Mucosa of descending colon (tissue), 3 donors: ENCODE measurements around the gene SEC14L5. TPM values are rescaled to one million over a fixed set of nuclear protein-coding genes. Genes with fewer than 3 reads are reported as not detected.
"Not testable (repeated sequence)": the region's sequence is repeated elsewhere in the genome, so short reads cannot be mapped to it uniquely, and the experiment has no call there.

ENCODE experiments used
- ATAC-seq: fragments of 200-7000 bp; cut with Tn5 transposase; one replicate; pipeline ENCODE4 v1.9.1; 2020; ENCODE audit warnings: mild to moderate bottlenecking, moderate library complexity
- DNase-seq, 3 donors: peaks; one replicate each; pipeline ENCODE4 v3.0.0-alpha.2; 2020
- H3K36me3 ChIP-seq: fragments of 200-600 bp; one replicate; pipeline ENCODE4 v1.8.0; 2021; ENCODE audit warnings: low read depth, mild to moderate bottlenecking
- H3K4me1 ChIP-seq: fragments of 200-600 bp; one replicate; pipeline ENCODE4 v1.8.0; 2021; ENCODE audit warnings: low read depth, mild to moderate bottlenecking
- H3K4me3 ChIP-seq: fragments of 200-600 bp; one replicate; pipeline ENCODE4 v1.8.0; 2021; ENCODE audit warnings: mild to moderate bottlenecking
- H3K9me3 ChIP-seq: fragments of 200-600 bp; one replicate; pipeline ENCODE4 v1.8.0; 2021; ENCODE audit warnings: mild to moderate bottlenecking
- intact Hi-C, 2 donors: fragments of 100-400 bp; cut with DNase I in 1 of 2; cut with micrococcal nuclease in 1 of 2; formaldehyde crosslinking; loops; one replicate each; pipeline versions ENCODE4 v1.11.0 to v1.11.1; 2022; cut with DNase I, micrococcal nuclease
- total RNA-seq, 3 donors: library from RNA; stranded (reverse); fragmentation: NEBNext Ultra II Directional in 2 of 3; extraction: Animal tissue kit (Norgen Biotek cat#: 25700) in 2 of 3; gene quantifications; one replicate each; pipeline versions ENCODE4 v1.2.1 to v1.2.4, GENCODE V29; 2021 to 2023
- TF ChIP-seq, protein P1 (sequence below): fragments of 200-600 bp; IDR thresholded peaks from one replicate; pipeline ENCODE4 v1.8.0; 2022; ENCODE audit warnings: antibody characterized with exemption, mild to moderate bottlenecking
- donor health status: DM: no; HTN: no; CAD: no; lungs with moderate emphysema.
- donor health status: DM: no; HTN: no; CAD: no.
- donor health status: DM: no; HTN: yes; CAD: no.

Gene SEC14L5
- total RNA-seq, 3 donors from 2014 or later, result 1.3 to 1.6 (median 1.4) TPM

DNA sequence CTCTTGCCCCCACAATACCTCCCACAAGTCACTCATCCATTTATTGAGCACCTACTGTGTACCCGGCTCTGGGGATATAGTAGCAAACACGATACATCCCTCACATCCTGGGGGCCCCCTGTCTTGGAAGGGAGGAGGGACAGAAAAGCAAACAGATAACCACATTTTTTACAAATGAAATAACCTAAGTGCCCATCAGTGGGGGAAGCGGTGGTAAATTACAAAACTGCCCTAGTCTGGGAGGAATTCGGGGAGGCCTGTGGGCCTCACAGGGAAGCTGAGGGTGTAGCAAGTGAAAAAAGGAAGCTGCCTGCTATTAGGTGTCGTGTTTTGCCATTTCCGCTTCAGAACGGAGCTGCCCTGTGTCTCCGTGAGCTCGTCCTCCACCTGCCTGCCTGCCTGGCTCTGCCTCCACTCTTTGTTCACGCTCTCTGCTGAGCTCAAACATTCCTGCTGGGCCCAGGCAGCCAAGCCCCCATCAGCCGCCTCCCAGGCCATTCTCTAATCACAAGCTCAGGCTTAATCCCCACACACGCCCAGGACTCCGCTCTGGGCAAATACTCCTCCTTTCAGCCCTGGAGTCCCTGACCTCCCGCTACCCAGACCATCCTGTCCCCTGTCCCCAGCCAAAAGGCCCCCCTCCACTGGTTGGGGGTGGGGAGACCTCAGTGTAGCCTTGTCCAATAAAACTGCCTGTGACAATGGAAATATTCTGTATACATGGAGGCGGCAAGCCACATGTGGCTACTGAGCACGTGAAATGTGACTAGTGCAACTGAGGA is 10.2 kb upstream of the SEC14L5 start:
- Histone ChIP-seq H3K9me3 (no peaks in the 10 kb centered on the region), H3K4me3 (no peak overlapping the region), H3K36me3 (no peaks in the 10 kb centered on the region), H3K4me1 (peaks cover 15% of the 10 kb centered on the region)
- DNase-seq (no peak), ATAC-seq (no peak)
- intact Hi-C loops, result no loop called here
- TF ChIP-seq, protein P1, sequence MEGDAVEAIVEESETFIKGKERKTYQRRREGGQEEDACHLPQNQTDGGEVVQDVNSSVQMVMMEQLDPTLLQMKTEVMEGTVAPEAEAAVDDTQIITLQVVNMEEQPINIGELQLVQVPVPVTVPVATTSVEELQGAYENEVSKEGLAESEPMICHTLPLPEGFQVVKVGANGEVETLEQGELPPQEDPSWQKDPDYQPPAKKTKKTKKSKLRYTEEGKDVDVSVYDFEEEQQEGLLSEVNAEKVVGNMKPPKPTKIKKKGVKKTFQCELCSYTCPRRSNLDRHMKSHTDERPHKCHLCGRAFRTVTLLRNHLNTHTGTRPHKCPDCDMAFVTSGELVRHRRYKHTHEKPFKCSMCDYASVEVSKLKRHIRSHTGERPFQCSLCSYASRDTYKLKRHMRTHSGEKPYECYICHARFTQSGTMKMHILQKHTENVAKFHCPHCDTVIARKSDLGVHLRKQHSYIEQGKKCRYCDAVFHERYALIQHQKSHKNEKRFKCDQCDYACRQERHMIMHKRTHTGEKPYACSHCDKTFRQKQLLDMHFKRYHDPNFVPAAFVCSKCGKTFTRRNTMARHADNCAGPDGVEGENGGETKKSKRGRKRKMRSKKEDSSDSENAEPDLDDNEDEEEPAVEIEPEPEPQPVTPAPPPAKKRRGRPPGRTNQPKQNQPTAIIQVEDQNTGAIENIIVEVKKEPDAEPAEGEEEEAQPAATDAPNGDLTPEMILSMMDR, result no peak

DNA sequence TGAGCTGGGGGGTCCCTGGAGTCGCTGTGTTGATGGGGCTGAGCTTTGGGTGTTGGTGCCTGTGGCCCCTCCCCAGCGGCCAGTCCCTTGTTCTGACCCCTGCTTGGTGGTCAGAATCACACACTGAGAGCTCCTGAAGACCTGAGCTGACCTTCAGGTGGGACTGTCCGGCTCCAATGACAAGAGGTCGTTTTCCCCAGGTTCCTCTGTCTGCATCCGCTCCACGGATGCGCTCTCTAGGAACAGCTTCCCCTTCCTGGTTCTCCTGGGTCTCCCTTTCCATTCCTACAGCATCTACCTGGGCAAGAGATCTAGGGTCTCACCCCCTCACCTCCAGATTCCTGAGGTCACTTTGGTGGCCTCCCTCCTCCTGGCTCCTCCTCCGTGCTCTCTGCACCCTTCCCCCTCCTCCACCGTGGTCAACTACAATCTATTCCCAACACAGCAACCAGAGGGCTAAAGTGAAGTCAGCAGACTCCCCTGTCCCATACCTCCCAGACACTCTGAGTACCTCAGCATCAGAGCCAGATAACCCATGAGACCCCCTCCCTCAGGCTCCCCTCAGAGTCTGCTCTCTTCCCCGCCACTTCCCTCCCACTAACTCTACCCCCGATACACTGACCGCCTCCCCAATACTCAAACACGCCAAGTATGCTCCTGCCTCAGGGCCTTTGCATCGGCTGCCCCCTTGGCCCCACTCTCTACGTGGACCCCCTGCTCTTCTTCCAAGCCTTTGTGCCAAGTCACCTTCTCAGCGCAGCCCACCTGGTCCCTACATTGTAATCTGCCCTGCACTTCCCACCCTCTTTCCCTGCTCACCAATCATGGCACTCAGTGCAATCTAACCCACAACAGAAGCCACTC is 9.0 kb upstream of the SEC14L5 start:
- intact Hi-C loops, result no loop called here
- Histone ChIP-seq H3K36me3 (no peaks in the 10 kb centered on the region), H3K4me3 (no peak overlapping the region), H3K4me1 (peaks cover 15% of the 10 kb centered on the region), H3K9me3 (no peaks in the 10 kb centered on the region)
- ATAC-seq, result no peak
- no peak for DNase-seq
- TF ChIP-seq, protein P1, result no peak

DNA sequence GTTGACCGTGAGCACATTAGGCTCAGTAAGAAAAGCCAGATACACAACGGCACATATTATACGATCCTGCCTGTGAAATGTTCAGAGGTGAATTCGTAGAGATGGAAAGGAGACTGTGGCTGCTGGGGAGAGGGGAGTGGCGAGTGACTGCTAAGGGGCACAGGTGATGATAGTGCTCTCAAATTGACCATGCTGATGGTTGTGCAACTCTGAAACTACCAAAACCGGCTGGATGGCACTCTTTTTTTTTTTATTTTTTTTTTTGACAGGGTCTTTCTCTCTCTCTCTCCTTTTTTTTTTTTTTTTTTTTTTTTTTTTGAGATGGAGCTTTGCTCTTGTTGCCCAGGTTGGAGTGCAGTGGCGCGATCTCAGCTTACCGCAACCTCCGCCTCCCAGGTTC is 8.1 kb upstream of the SEC14L5 start:
- H3K4me1 ChIP-seq, result peaks cover 10% of the 10 kb centered on the region
- TF ChIP-seq, protein P1, result no peak
- intact Hi-C loops, result loop anchor here in 1 of 2 donors (10.0 kb wide), 1 partner anchor 105 kb away; the partner anchor contains the start of genes GLYR1 and UBN1

DNA sequence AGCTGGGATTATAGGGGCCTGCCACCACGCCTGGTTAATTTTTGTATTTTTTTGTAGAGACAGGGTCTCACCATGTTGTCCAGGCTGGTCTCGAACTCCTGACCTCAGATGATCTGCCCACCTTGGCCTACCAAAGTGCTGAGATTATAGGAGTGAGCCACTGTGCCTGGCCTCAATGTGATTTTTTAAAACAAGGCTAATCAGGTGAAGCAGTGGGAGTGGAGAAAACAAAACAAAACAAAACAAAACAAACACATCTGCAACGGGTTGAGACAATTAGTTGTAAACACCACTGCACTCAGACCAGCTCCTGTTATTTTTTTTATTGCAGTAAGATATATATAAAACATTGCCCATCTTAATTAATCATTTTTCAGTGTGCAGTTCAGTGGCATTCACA is 6.5 kb upstream of the SEC14L5 start:
- H3K4me1 ChIP-seq, H3K9me3 ChIP-seq, H3K36me3 ChIP-seq, ATAC-seq, H3K4me3 ChIP-seq, DNase-seq: not testable (repeated sequence)
- intact Hi-C loops, result loop anchor here in 1 of 2 donors (10.0 kb wide), 1 partner anchor 107 kb away; the partner anchor contains the start of genes GLYR1 and UBN1

More for the DNA sequence above, 8.1 kb upstream of the SEC14L5 start:
- Histone ChIP-seq H3K9me3 (no peaks in the 10 kb centered on the region), H3K4me3 (no peak overlapping the region), H3K36me3 (no peaks in the 10 kb centered on the region)
- no peak for ATAC-seq
- no peak for DNase-seq

DNA sequence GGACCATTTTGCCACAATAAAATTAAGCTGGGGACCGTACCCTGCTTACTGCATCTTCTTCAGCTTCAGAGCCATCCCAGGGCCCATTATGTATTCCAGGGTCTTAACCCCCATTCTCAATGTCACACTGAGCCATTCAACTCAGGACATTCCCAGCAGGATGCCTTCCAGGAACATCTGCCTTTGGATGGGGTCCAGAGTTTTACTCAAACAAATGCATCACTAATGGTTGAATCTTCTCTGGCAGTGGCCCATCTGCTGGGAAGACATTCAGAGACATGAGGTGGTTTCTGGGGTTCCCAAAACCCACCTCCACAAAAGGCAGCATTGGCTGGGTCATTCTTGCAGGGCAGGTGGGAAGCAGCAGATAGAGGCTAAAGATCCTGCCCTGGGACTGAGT is 3.4 kb upstream of the SEC14L5 start:
- intact Hi-C loops, result loop anchor here in 1 of 2 donors (10.0 kb wide), 1 partner anchor 110 kb away; the partner anchor contains the start of genes GLYR1 and UBN1
- Histone ChIP-seq H3K36me3 (no peaks in the 10 kb centered on the region), H3K4me3 (no peak overlapping the region), H3K9me3 (no peaks in the 10 kb centered on the region), H3K4me1 (peaks cover 4% of the 10 kb centered on the region)
- DNase-seq (no peak), ATAC-seq (no peak)
- TF ChIP-seq, protein P1, result no peak

DNA sequence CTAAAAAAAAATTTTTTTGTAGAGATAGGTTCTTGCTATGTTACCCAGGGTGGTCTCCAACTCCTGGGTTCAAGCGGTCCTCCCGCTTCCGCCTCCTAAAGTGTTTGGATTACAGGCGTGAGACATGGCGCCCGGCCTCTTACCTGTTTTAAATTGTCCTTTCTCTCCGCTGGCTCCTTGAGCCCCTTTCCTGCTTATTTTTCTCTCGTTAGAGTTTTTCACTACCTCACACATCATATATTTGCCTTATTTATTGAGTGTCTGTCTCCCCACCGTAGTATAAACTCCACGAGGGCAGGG is 760 bp upstream of the SEC14L5 start:
- Histone ChIP-seq H3K36me3 (no peaks in the 10 kb centered on the region), H3K4me3 (no peak overlapping the region), H3K4me1 (peaks cover 4% of the 10 kb centered on the region), H3K9me3 (no peaks in the 10 kb centered on the region)
- ATAC-seq (no peak), DNase-seq (no peak)
- TF ChIP-seq, protein P1, result no peak
- intact Hi-C loops, result loop anchor here in 1 of 2 donors (10.0 kb wide), 1 partner anchor 113 kb away; the partner anchor contains the start of genes GLYR1 and UBN1
